Bronchial epithelial cell (primary cell): ENCODE results near the gene IQCE. TPM values are rescaled to one million over a fixed set of nuclear protein-coding genes. Genes with fewer than 3 reads are reported as not detected.

Experiments used
- DNase-seq: peaks from one replicate; pipeline ENCODE4 v3.0.0-alpha.2; 2010; ENCODE audit warnings: low read depth
- FAIRE-seq: peaks from 2 replicates; lab custom pipeline; 2011; peaks lifted over from hg19 to GRCh38; lab: Jason Lieb, UNC
- H3K27me3 ChIP-seq: 2 replicates; pipeline ENCODE4 v1.5.1; 2011; ENCODE audit warnings: low read length; ENCODE audit not compliant: control insufficient read depth, insufficient read depth
- H3K36me3 ChIP-seq: 2 replicates; pipeline ENCODE4 v1.5.1; 2011; ENCODE audit warnings: low read length; ENCODE audit not compliant: control insufficient read depth, insufficient read depth
- H3K4me3 ChIP-seq: 2 replicates; pipeline ENCODE4 v1.5.1; 2011; ENCODE audit warnings: mild to moderate bottlenecking, low read depth, low read length, control low read depth
- CTCF ChIP-seq: IDR thresholded peaks from 2 replicates; pipeline ENCODE4 v1.5.1; 2011; ENCODE audit warnings: mild to moderate bottlenecking, moderate library complexity, low read length, control low read depth, inconsistent platforms; ENCODE audit not compliant: insufficient read depth, severe bottlenecking
- total RNA-seq: library from RNA; depleted of rRNA; stranded (reverse); fragments of >200 nt; gene quantifications from 2 replicates; pipeline ENCODE4 v1.2.1, GENCODE V29; 2014

The IQCE gene
- total RNA-seq, 1 donor from 2014 or later = 6.3 TPM

- no peak for DNase-seq
- FAIRE-seq = no peak
- no peak for TF ChIP-seq CTCF
Measured at GRCh38 chr7:2650451-2650850, 91.7 kb downstream of the IQCE start.

GRCh38 chr7:2651336-2651735, 92.6 kb downstream of the IQCE start:
- peaks cover 15% of the 10 kb centered on the region for H3K36me3 ChIP-seq
- FAIRE-seq = no peak

More at GRCh38 chr7:2650451-2650850, 91.7 kb downstream of the IQCE start:
- peaks cover 13% of the 10 kb centered on the region for H3K36me3 ChIP-seq
- no peaks in the 10 kb centered on the region for H3K27me3 ChIP-seq
- H3K4me3 ChIP-seq = no peak overlapping the region

GRCh38 chr7:2651847-2652735, 93.3 kb downstream of the IQCE start:
- no peak for TF ChIP-seq CTCF
- H3K4me3 ChIP-seq = no peak overlapping the region
- peaks cover 19% of the 10 kb centered on the region for H3K36me3 ChIP-seq
- FAIRE-seq (peak; percentile 86), DNase-seq (no peak)
- H3K27me3 ChIP-seq = no peaks in the 10 kb centered on the region

More at GRCh38 chr7:2651336-2651735, 92.6 kb downstream of the IQCE start:
- no peak for DNase-seq
- Histone ChIP-seq H3K27me3 (no peaks in the 10 kb centered on the region), H3K4me3 (no peak overlapping the region)
- TF ChIP-seq CTCF = no peak

GRCh38 chr7:2652736-2653060, 93.9 kb downstream of the IQCE start:
- DNase-seq = no peak
- H3K36me3 ChIP-seq = peaks cover 18% of the 10 kb centered on the region
- H3K27me3 ChIP-seq = no peaks in the 10 kb centered on the region
- H3K4me3 ChIP-seq = no peak overlapping the region
- TF ChIP-seq CTCF = no peak
- FAIRE-seq = no peak

- FAIRE-seq (no peak), DNase-seq (no peak)
- no peak for TF ChIP-seq CTCF
- Histone ChIP-seq H3K4me3 (no peak overlapping the region), H3K27me3 (no peaks in the 10 kb centered on the region), H3K36me3 (peaks cover 24% of the 10 kb centered on the region)
Measured at GRCh38 chr7:2654059-2654458, 95.3 kb downstream of the IQCE start.
